Left forelimb (tissue), 1 donor: ENCODE data around the gene BEX3.
"Not testable (repeated sequence)": the region's sequence is repeated elsewhere in the genome, so short reads cannot be mapped to it uniquely, and the experiment has no call there.

Source experiments
- DNase-seq: peaks from one replicate; pipeline ENCODE4 v3.0.0-alpha.2; 2018; ENCODE audit warnings: low spot score

The BEX3 gene

GRCh38 chrX:103376118-103376978 is at the start of gene BEX3:
TSS of gene BEX3 (plus strand) at chrX:103376538. CDS start at chrX:103377522, 984 bp downstream.
- DNase-seq = peak; percentile 80

DNA sequence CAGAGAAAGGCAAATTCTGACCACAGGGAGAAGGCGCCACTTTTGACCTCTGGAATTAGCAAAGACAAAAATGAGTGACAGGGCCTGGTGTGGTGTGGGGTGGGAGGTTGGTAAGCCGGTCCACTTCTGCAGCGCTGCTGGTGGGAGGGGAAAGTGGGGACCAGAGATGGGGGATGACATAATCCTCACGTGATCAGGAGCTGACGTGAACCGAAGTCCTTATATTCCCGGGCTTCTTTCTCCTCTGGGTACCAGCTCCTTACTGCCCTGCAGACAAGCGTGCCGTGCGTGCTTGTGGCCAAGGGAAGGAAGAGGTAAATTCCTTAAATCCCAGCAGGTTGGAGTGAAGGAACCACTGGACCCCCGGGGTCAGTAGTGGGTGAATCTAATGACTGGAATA is 46.3 kb upstream of the BEX3 start, which contains the start of gene TCEAL7:
TCEAL7 (plus strand) TSS at position 249 of the 400 bp plus-strand sequence. CDS start 1,165 bp downstream, outside the sequence.
- peak; percentile 69 for DNase-seq

GRCh38 chrX:103330681-103331288 is 45.6 kb upstream of the BEX3 start:
- no peak for DNase-seq

GRCh38 chrX:103338663-103339062 is 37.7 kb upstream of the BEX3 start:
- no peak for DNase-seq

- DNase-seq = no peak
These were observed 33.2 kb upstream of the BEX3 start for GRCh38 chrX:103343105-103343504.

DNA sequence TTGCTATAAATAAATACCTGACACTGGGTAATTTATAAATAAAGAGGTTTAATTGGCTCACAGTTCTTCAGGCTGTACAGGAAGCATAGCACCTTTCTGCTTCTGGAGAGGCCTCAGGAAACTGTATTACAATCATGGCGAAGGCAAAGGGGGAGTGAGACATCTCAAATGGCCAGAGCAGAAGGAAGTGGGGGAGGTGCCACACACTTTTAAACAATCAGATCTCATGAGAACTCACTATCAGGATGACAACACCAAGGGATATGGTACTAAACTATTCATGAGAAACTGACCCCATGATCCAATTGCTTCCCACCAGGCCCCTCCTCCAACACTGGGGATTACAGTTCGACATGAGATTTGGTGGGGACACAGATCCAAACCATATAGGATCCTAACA is 31.7 kb upstream of the BEX3 start:
- DNase-seq = no peak

GRCh38 chrX:103347682-103348397 is 28.5 kb upstream of the BEX3 start:
- no peak for DNase-seq

DNA sequence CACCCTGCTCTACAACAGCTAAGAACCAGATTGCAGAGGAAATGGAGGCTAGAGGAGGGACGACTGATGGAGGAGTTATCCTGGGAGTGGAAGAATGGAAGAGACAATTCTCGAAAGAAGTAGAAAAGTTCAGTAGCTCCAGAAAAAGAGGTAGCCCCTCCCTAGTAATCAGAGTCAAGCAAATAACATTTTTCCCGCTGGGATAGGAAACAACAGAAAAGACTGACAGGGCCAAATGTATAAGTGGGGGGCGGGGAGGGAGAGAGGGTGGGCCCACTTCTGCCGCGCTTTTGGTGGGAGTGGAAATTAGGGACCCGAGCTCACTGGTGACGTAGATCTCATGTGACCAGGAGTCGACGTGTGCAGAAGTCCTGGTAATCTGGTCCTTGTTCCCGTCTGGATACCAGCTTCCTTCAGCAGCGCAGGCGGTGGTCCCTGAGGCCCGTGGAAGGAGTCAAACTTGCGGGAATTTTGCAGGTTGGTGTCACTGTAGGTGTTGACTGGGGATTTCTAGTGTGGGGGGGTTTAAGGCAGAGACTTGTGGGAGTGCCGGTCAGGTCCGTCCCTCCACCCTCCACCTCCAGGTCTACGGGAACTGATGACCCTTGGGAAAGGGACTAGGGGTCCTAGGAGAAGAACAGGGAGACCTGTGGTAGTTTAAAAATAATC is 20.1 kb upstream of the BEX3 start, which contains the start of gene TCEAL9:
TCEAL9 (plus strand) TSS at position 377 of the 669 bp plus-strand sequence. CDS start 1,179 bp downstream, outside the sequence.
- peak; percentile 84 for DNase-seq

- DNase-seq = peak; percentile 68
These were observed 19.5 kb upstream of the BEX3 start for GRCh38 chrX:103356858-103357257.

DNA sequence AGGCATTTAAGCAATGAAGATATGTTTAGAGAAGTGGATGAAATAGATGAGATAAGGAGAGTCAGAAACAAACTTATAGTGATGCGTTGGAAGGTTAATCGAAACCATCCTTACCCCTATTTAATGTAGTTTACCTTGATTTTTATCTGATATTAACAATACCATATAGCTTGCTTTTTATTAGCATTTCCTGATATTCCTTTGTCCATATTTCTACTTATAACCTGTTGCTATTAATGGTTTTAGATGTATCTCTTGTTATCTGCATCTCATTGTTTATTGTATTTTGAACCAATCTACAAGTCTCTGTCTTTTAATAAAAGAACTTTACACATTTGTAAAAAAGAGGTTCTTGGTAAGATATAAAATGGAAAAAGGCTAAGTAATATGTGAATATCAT is 18.5 kb upstream of the BEX3 start:
- DNase-seq = no peak

- DNase-seq = not testable (repeated sequence)
These were observed 16.7 kb upstream of the BEX3 start for GRCh38 chrX:103359605-103360004.

DNA sequence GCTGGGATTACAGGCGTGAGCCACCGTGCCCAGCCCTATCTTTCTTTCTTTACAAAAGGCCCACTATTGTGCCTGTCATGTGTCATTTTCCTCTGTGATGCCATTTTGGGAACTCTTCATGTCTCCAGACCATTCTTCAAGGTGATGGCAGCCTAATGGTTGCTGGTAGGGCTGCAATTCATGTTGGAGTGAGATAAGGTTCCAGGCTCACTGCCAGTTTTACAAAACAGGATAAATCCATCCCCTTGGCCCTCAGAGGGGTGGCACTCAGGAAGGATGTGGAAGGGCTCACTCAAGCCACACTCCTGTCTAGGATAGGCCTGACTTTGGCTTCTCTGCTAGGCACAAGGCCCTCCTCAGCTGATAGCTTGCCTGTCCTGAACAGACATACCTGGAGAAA is 16.2 kb upstream of the BEX3 start:
- DNase-seq = no peak

- no peak for DNase-seq
These were observed 15.4 kb upstream of the BEX3 start for GRCh38 chrX:103360916-103361315.

GRCh38 chrX:103361798-103362197 is 14.5 kb upstream of the BEX3 start:
- no peak for DNase-seq

DNA sequence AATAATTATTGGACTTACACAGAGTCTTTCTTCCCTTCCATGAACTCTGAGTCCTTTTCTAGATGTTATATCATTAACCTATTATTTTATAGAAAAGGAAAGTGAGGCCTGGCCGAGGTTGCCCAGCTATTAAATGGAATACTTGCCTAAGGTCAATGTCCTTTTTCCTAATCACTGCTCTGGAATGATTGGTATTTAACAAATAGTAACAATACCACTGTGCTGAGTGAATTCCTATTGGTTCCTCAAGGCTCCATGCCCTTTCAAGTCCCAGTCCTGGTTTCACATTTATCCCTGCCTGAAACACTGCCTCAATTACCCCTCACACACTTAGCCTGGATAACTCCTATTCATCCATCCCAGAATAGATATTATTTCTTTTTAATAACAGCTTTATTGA is 13.9 kb upstream of the BEX3 start:
- DNase-seq = no peak

- DNase-seq = no peak
These were observed 13.3 kb upstream of the BEX3 start for GRCh38 chrX:103363046-103363445.

DNA sequence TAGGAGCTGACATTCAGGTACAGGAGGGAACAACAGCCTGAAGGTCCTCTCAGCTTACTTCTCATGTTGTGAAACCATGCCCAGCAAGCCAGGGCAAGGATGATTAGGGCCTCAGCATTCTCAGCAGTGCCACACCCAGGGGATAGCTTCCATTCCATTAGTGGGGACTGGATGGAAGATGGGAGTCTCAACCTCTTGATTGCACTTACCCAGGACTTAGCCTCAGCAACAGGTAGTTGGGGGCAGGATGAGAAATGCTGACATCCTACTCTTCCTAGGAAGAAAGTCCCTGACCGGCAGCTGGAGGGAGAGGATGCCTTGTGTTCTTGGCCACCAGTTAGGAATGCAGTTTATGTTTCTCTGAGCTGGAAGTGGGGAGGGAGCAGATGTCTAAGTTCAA is 8.8 kb upstream of the BEX3 start:
- no peak for DNase-seq

GRCh38 chrX:103369479-103369878 is 6.9 kb upstream of the BEX3 start:
- no peak for DNase-seq

DNA sequence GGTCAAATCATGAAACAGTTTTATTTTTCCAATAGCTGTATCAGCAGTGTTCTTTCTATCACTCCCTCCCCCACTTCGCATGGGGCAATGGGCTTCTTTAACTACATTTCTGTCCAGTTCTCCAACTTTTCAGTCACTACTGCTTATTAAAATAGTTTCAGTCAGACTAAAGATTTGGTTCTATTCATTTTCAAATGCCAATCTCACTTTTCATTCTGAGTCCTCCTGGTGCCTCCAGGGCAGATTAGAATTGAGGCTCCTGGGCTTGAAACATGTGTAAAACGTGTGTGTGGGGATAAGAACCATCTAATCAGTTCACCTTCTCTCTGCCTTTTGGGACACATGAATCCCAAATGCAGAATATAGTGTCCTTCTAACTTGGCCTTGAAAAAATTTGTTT is 3.5 kb upstream of the BEX3 start:
- no peak for DNase-seq

DNA sequence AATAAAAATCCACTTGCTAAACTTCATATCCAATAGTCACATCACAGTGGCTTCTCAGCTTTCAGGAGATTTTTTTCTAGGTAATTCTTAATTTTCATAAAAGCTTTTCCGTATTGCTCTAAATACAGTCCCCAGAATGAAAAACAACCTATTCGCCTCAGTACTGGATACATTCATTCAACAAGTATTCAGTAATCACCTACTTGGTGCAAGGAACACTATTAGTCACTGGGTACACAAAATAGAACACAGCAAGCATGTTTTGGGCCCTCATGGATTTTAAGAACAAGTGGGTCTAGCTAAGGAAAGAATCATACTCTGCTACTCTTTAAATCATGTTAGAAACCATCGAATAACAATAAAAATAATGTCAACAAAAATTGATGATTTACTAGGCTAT is 2.8 kb upstream of the BEX3 start:
- DNase-seq = no peak

DNA sequence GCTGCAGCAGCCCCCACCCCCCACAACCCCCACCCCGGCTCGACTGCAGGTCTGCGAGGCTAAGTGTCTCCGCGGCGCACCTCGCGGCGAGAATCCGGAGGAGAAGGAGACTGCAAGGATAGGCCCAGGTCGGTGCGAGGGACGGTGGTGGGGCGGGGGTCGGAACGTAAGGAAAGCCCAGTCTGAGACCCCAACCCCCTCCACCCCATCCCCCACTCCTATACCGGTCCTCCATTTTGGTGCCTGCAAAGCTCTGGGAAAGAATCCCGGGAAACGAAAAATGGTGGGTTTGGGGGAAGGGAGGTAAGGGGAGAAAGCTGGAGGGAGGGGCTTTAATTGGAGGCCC is 614 bp downstream of the BEX3 start:
- DNase-seq = peak; percentile 63

DNA sequence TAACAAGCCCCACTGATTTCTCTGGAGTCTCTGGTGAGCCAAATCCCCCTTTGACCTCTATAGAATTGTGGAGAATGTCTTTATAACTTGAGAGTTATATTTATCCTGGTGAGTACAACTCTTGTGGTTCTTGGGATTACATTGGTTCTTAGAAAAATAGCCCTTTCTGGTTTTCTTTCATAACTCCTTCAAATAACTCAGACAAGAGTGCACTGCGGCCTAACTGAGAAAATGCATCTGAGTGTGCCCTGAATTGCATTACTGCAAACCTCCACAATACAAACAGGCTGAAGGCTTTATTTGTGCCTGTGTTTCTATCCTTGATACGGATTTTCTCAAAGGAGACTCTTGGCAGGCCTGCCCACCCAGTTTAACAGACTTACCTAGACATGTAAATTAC is 2.7 kb downstream of the BEX3 start:
- no peak for DNase-seq
